Iris pigment epithelial cell (primary cell): ENCODE measurements around the gene HTR2B.
"Not testable (repeated sequence)": the region's sequence is repeated elsewhere in the genome, so short reads cannot be mapped to it uniquely, and the experiment has no call there.

ENCODE experiments used
- DNase-seq: peaks from one replicate; pipeline ENCODE4 v3.0.0-alpha.2; 2011; ENCODE audit warnings: low read depth

The HTR2B gene

DNA sequence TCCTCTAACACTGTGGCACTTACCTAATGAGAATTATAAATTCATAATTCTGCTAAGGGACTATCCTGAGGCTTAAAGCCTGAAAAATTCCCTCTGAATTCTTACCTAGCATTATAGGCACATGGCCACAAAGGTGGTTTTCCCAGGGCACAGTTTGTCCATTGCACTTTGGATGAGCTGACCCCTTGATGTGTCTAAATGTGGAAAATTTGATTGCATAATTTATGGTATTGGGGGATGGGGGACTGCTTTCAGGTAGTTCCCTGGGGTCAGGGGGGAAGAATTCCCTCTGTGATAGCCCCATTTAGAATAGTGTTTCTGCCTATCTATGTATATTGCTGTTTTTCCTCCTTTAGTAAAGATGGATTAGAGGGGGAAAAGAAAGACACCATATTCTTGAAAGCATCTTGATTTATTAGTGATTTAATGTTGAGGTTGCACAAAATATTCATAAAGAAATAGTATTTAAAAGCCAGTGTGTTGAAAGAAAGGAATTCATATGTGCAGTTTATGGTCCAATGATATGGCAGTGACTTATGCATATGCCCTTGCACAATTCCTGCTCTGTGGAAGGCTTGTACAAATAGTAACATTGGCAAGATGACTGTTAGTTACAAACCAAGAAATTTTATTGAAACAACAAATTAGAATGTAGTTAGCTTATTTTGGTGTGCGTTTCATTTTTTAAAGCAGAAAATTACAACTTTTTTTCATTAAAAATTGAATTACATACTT lies 8.7 kb upstream of the HTR2B start:
- DNase-seq, result peak; percentile 66

DNA sequence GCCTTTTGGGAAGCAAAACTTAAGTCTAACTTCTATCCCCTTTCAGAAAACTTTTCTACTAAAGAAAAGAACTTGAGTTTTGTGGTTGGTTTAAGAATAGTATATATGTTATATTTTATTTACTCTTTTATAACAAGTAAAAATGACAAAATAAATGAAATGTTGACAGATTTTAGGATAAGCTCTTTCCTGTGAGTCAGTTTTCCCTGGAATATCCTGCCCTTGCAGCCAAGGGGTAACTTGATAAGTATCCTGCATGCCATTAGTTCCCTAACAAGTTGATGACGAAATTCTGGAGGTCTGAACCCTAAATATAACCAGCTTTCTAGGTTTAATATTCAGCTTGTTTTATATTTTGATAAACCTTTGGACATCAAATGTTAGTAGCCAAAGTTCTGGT lies 7.3 kb upstream of the HTR2B start:
- DNase-seq, result peak; percentile 59

GRCh38 chr2:231130336-231131056 lies 5.7 kb upstream of the HTR2B start:
- no peak for DNase-seq

GRCh38 chr2:231129216-231129615 lies 4.4 kb upstream of the HTR2B start:
- no peak for DNase-seq

- no peak for DNase-seq
Measured at GRCh38 chr2:231128541-231128940, 3.7 kb upstream of the HTR2B start.

DNA sequence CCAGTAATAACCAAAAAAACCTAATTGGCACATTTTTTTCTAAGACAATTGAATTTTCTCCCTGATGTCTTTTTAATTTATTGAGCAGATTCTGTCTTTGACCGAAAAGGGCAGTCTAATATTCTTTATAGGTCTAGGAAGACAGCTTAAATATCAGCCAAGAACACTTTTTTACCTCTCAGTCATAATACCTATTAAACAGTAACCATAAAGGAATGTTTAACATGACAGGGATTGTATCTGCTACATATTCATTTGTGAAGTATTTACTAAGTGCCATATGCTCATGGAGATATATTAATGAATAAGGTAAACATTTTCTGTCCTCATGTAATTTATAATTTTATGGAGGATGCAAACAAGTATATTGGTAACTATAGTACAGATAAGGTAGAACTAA lies 3.1 kb upstream of the HTR2B start:
- no peak for DNase-seq

DNA sequence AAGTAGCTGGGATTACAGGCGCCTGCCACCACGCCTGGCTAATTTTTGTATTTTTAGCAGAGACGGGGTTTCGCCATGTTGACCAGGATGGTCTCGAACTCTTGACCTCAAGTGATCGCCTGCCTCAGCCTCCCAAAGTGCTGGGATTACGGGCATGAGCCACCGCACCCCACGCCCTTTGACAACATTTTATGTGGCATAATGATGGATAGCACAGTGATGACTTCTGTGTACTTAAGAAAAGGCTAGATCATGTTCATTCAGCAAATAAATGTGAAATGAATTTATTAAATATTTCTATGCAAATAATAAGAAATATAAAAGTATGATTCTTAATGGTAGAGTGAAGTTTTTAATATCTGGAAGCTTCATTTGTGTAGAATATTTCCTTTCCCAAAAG lies 2.6 kb upstream of the HTR2B start:
- no peak for DNase-seq

- DNase-seq, result no peak
Measured at GRCh38 chr2:231126123-231126522, 1.3 kb upstream of the HTR2B start.

GRCh38 chr2:231123362-231123898 lies 1.4 kb downstream of the HTR2B start:
- peak; percentile 58 for DNase-seq

DNA sequence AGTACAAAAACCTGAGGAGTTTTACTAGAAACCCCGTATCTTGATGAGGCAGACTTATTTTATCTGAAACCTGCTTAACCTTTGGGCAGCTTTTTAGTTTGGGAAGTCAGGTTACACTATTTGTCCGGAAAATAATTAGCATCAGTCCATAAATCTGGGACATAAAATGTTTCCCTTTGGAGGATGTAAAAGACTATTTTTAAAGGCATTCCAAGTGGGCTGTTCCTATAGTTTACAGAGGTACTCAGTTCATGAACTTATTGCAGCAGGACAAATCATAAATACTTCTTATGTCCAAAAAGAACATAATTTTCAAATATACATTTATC lies 6.3 kb downstream of the HTR2B start:
- DNase-seq, result no peak

GRCh38 chr2:231117922-231118613 lies 6.8 kb downstream of the HTR2B start:
- DNase-seq, result no peak

GRCh38 chr2:231117148-231117547 lies 7.7 kb downstream of the HTR2B start:
- DNase-seq, result no peak

- no peak for DNase-seq
Measured at GRCh38 chr2:231115651-231116050, 9.2 kb downstream of the HTR2B start.

GRCh38 chr2:231113489-231113888 lies 11.4 kb downstream of the HTR2B start:
- DNase-seq, result no peak

GRCh38 chr2:231111987-231112386 lies 12.9 kb downstream of the HTR2B start:
- peak; percentile 71 for DNase-seq

- DNase-seq, result peak; percentile 51
Measured at GRCh38 chr2:231110551-231110950, 14.3 kb downstream of the HTR2B start.

DNA sequence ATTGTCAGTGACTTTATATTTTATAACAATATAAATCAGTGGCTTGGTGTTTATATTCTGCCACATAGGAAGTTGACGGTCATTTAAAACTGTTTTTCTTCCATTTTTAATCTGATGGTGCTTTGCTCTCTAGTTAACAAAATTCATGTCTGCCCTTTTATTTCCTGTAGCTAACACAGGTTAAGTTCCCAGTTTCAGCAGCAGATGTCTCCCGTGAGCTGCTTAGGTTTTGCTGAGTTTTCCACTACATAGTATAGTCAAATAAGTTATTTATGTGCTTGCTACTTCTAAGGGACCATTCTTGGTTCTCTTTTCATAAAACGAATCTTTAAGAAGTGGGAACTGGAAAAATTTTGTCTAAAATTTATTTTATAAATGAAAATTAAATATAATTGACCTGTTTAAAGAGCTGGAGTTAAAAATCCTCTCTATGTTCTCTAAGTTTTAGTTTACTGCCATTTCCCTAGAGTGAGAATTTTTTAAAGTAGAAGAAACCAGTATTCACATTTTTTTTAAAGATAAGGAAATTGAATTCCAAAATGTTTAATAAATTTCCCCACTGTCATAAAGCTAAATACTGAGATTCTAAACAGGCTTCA lies 20.6 kb downstream of the HTR2B start:
- peak; percentile 68 for DNase-seq

GRCh38 chr2:231102772-231103171 lies 22.1 kb downstream of the HTR2B start:
- DNase-seq, result peak; percentile 60

- DNase-seq, result no peak
Measured at GRCh38 chr2:231100990-231101389, 23.9 kb downstream of the HTR2B start.

GRCh38 chr2:231100321-231100720 lies 24.5 kb downstream of the HTR2B start:
- DNase-seq, result not testable (repeated sequence)

DNA sequence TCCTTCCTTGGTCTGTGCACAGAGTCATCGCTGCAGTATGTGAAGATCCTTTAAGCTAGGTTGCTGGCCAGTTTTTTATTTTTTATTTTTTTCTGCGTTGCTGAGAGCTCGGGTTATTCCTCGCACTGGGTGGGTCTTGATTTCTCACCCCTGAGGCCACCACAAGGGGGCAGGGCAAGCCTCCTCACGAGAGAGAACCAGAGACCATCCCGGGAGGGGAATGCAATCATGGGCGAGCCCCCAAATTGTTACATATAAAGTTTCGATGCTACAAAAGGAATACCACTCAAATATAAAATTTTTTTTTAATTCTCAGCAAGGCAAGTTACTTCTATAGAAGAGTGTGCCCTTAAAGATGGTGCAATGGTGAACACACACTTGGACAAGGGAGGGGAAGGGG lies 24.9 kb downstream of the HTR2B start:
- no peak for DNase-seq

DNA sequence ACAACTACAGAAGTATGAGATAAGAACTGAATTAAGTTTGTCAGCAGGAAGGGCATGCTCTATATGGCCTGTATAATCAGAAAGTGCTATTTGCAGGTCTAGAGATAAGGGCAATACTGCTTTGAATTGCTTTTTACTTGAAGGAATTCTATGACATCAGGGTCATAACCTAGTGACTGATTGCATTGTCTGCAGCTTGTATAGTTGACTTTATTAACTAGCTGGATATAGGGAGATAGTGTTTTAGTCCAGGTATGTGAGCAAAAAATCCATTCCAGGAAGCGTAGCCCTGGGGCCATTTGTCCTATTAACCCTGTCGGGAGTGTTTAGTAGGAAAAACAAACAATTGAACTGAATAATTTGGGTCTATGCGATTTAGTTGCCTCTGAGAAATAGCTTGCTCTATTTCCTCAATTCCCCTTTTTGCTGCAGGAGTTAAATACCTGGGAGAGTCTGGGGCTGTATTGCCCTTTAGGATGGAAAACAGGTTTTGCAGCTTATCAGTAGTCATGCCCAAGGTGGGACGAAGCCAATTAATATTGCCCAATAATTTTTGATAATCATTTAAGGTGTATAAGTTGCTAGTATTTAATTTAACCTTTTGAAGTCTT lies 30.0 kb downstream of the HTR2B start:
- DNase-seq, result no peak
